Endothelial cell of umbilical vein (primary cell): ENCODE data around the gene HINT1. TPM values are rescaled to one million over a fixed set of nuclear protein-coding genes. Genes with fewer than 3 reads are reported as not detected.
"Not testable (repeated sequence)": the region's sequence is repeated elsewhere in the genome, so short reads cannot be mapped to it uniquely, and the experiment has no call there.

ENCODE experiments used
- BruUV-seq: library from RNA; stranded (reverse); fragments of 400-500 nt; replicated peaks from 2 replicates; lab custom pipeline; 2021; lab: Mats Ljungman, UMichigan
- CTCF ChIA-PET: fragments of 300-600, 350-600 bp; sonication (Branson Sonifier 250); formaldehyde crosslinking; loops from one replicate; lab custom pipeline; 2021; ENCODE audit warnings: antibody characterized with exemption, inconsistent platforms; lab: Charles Lee
- POLR2A ChIA-PET: fragments of 300-600, 350-600 bp; sonication (Branson Sonifier 250); formaldehyde crosslinking; loops from one replicate; lab custom pipeline; 2021; ENCODE audit warnings: antibody characterized with exemption, inconsistent platforms; lab: Charles Lee
- DNase-seq: peaks from one replicate; pipeline ENCODE4 v3.0.0-alpha.2; 2011; ENCODE audit warnings: low read depth, low spot score
- FAIRE-seq: peaks from 2 replicates; lab custom pipeline; 2011; peaks lifted over from hg19 to GRCh38; lab: Jason Lieb, UNC
- H2AFZ ChIP-seq: 2 replicates; pipeline ENCODE4 v1.6.0; 2012; ENCODE audit warnings: low read depth, low read length, control low read depth, inconsistent platforms
- H3K27ac ChIP-seq: 2 replicates; pipeline ENCODE4 v1.5.1; 2011; ENCODE audit warnings: low read depth, mild to moderate bottlenecking, control low read depth, low read length, moderate library complexity; ENCODE audit not compliant: insufficient read depth
- H3K27me3 ChIP-seq, 2 experiments: 2 replicates each; pipeline versions ENCODE4 v1.6.0 to v1.6.1; 2011; ENCODE audit warnings: low read length in 2 of 2, mixed read lengths in 1 of 2; ENCODE audit not compliant: control insufficient read depth in 2 of 2, insufficient read depth in 2 of 2
- H3K36me3 ChIP-seq, 2 experiments: 2 replicates in 1 of 2; 3 replicates in 1 of 2; pipeline ENCODE4 v1.5.1; 2011; ENCODE audit warnings: low read length in 2 of 2, mild to moderate bottlenecking in 1 of 2, moderate library complexity in 1 of 2; ENCODE audit not compliant: control insufficient read depth in 2 of 2, insufficient read depth in 2 of 2; ENCODE audit errors: extremely low read depth in 1 of 2
- H3K4me1 ChIP-seq: 3 replicates; pipeline ENCODE4 v1.5.1; 2011; ENCODE audit warnings: mild to moderate bottlenecking, low read length; ENCODE audit not compliant: control insufficient read depth, insufficient read depth; ENCODE audit errors: extremely low read depth
- H3K4me2 ChIP-seq: 2 replicates; pipeline ENCODE4 v1.6.1; 2011; ENCODE audit warnings: low read length, control low read depth, mixed read lengths; ENCODE audit not compliant: insufficient read depth
- H3K4me3 ChIP-seq, 3 experiments: fragments of 200-600 bp in 1 of 3; sonication (generic), shearing (Covaris generic) in 1 of 3; replicated peaks in 1 of 3; 2 replicates each; pipeline ENCODE4 v1.5.1; 2011 to 2016; ENCODE audit warnings: control low read depth in 3 of 3, low read length in 3 of 3, mild to moderate bottlenecking in 2 of 3, inconsistent platforms in 1 of 3, low read depth in 1 of 3, moderate library complexity in 1 of 3; ENCODE audit not compliant: insufficient read depth in 1 of 3
- H3K79me2 ChIP-seq: 2 replicates; pipeline ENCODE4 v1.6.0; 2012; ENCODE audit warnings: low read length, inconsistent platforms; ENCODE audit not compliant: control insufficient read depth, insufficient read depth
- H3K9ac ChIP-seq: replicated peaks from 2 replicates; pipeline ENCODE3; 2011; ENCODE audit warnings: low read length, control low read depth; ENCODE audit not compliant: insufficient read depth; ENCODE audit errors: extremely low read depth
- H3K9me1 ChIP-seq: replicated peaks from 3 replicates; pipeline ENCODE4 v1.6.0; 2011; ENCODE audit warnings: mild to moderate bottlenecking, low read length; ENCODE audit not compliant: control insufficient read depth, insufficient read depth; ENCODE audit errors: extremely low read depth
- H3K9me3 ChIP-seq: replicated peaks from 2 replicates; pipeline ENCODE4 v1.5.1; 2012; ENCODE audit warnings: low read length, inconsistent platforms; ENCODE audit not compliant: control insufficient read depth, insufficient read depth
- H4K20me1 ChIP-seq: replicated peaks from 2 replicates; pipeline ENCODE3; 2011; ENCODE audit warnings: mild to moderate bottlenecking, low read length; ENCODE audit not compliant: control insufficient read depth, insufficient read depth; ENCODE audit errors: extremely low read depth
- EZH2 ChIP-seq: IDR thresholded peaks from 2 replicates; pipeline ENCODE4 v1.6.1; 2012; ENCODE audit warnings: borderline replicate concordance, low read depth, mild to moderate bottlenecking, moderate library complexity, low read length, inconsistent platforms; ENCODE audit not compliant: severe bottlenecking
- FOS ChIP-seq: IDR thresholded peaks from 2 replicates; pipeline ENCODE4 v1.6.1; 2011; ENCODE audit warnings: mild to moderate bottlenecking, low read length, moderate library complexity, borderline replicate concordance; ENCODE audit not compliant: insufficient read depth
- GATA2 ChIP-seq: IDR thresholded peaks from 2 replicates; pipeline ENCODE4 v1.7.0; 2011; ENCODE audit warnings: low read depth, mild to moderate bottlenecking, moderate library complexity, mixed read lengths, low read length; ENCODE audit not compliant: insufficient read length, insufficient read depth
- JUN ChIP-seq: IDR thresholded peaks from 2 replicates; pipeline ENCODE4 v1.6.1; 2011; ENCODE audit warnings: borderline replicate concordance, low read depth; ENCODE audit not compliant: insufficient read length, insufficient read depth
- MYC ChIP-seq: IDR thresholded peaks from one replicate; pipeline ENCODE4 v1.6.1; 2011; ENCODE audit warnings: mild to moderate bottlenecking, low read depth, low read length
- POLR2A ChIP-seq: IDR thresholded peaks from 2 replicates; pipeline ENCODE4 v1.6.1; 2012; ENCODE audit warnings: low read depth, mild to moderate bottlenecking, control low read depth, low read length
- POLR2AphosphoS5 ChIP-seq: IDR thresholded peaks from 2 replicates; pipeline ENCODE4 v1.6.1; 2012; ENCODE audit warnings: low read depth, mild to moderate bottlenecking, control low read depth, low read length, moderate library complexity; ENCODE audit not compliant: insufficient read depth
- dilution Hi-C: fragments of 300-500 bp; cut with MboI; formaldehyde crosslinking; loops from one replicate; pipeline ENCODE4 v1.15.0; 2019; ENCODE audit warnings: low sequenced_read_pairs; ENCODE audit not compliant: extremely low pct_ligation_motif_present
- intact Hi-C: fragments of 100-400 bp; cut with micrococcal nuclease; formaldehyde crosslinking; loops from one replicate; pipeline ENCODE4 v1.10.0; 2022
- polyA plus RNA-seq, 4 experiments: library from polyadenylated mRNA; depleted of rRNA in 3 of 4; stranded (reverse) in 3 of 4; unstranded in 1 of 4; fragments of >200 nt; gene quantifications; 2 replicates each; pipeline versions ENCODE4 v1.2.1 to v1.2.3, GENCODE V29; 2011 to 2012; ENCODE audit warnings: missing spikeins in 1 of 4
- total RNA-seq: library from RNA; stranded (reverse); gene quantifications from 2 replicates; pipeline ENCODE4 v1.2.3, GENCODE V29; 2021
- TF ChIP-seq, protein P1 (sequence below), 2 donors: IDR thresholded peaks; 1 replicate in 1 of 2; 2 replicates in 1 of 2; pipeline ENCODE4 v1.5.1; 2011; ENCODE audit warnings: low read length in 2 of 2, mild to moderate bottlenecking in 2 of 2, moderate library complexity in 2 of 2, control low read depth in 1 of 2, inconsistent platforms in 1 of 2, low read depth in 1 of 2; ENCODE audit not compliant: insufficient read depth in 1 of 2; ENCODE audit errors: extremely low read depth in 1 of 2
- TF ChIP-seq, protein P2 (sequence below): IDR thresholded peaks from 2 replicates; pipeline ENCODE4 v1.6.1; 2011; ENCODE audit not compliant: insufficient read depth, insufficient read length

The HINT1 gene
- total and polyA plus RNA-seq, 2 donors (not counting 3 experiments of a cell fraction or from before 2014, with no cell fraction given): 221 to 423 TPM

DNA sequence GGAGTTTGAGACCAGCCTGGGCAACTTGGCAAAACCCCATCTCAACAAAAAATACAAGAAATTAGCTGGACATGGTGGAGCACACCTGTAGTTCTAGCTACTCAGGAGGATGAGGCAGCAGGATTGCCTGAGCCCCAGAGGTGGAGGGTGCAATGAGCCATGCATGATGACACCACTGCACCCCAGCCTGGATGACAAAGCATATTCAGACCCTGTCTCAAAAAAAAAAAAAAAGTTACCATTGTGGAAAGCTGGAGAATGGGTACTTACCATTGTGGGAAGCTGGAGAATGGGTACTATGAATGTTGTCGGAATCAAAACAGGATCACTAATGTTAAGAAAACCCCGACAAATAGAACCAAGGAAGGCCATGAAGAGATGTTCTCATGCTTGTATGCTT, 25.7 kb downstream of the HINT1 start:
- ChIA-PET POLR2A (no interaction called here), CTCF (no interaction called here)
- Histone ChIP-seq H3K9me3 (no peaks in the 10 kb centered on the region), H3K36me3 (no peaks in the 10 kb centered on the region), H3K4me3 (no peak overlapping the region), H3K27ac (no peak overlapping the region), H2AFZ (no peak overlapping the region), H3K27me3 (no peaks in the 10 kb centered on the region), H3K9ac (no peak overlapping the region), H3K4me2 (no peak overlapping the region), H3K79me2 (no peaks in the 10 kb centered on the region), H3K4me1 (no peaks in the 10 kb centered on the region), H4K20me1 (no peaks in the 10 kb centered on the region), H3K9me1 (no peaks in the 10 kb centered on the region)
- no peak for TF ChIP-seq POLR2AphosphoS5
- no peak for TF ChIP-seq GATA2
- TF ChIP-seq, protein P1, sequence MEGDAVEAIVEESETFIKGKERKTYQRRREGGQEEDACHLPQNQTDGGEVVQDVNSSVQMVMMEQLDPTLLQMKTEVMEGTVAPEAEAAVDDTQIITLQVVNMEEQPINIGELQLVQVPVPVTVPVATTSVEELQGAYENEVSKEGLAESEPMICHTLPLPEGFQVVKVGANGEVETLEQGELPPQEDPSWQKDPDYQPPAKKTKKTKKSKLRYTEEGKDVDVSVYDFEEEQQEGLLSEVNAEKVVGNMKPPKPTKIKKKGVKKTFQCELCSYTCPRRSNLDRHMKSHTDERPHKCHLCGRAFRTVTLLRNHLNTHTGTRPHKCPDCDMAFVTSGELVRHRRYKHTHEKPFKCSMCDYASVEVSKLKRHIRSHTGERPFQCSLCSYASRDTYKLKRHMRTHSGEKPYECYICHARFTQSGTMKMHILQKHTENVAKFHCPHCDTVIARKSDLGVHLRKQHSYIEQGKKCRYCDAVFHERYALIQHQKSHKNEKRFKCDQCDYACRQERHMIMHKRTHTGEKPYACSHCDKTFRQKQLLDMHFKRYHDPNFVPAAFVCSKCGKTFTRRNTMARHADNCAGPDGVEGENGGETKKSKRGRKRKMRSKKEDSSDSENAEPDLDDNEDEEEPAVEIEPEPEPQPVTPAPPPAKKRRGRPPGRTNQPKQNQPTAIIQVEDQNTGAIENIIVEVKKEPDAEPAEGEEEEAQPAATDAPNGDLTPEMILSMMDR (IDR thresholded peaks at IDR 0.05; ENCODE audit: extremely low read depth in 1 of 2, insufficient read depth in 1 of 2, low read depth in 1 of 2, low read length in 2 of 2): no peak
- no peak for TF ChIP-seq JUN
- no peak for TF ChIP-seq MYC
- no peak for TF ChIP-seq EZH2
- TF ChIP-seq FOS: no peak
- TF ChIP-seq, protein P2, sequence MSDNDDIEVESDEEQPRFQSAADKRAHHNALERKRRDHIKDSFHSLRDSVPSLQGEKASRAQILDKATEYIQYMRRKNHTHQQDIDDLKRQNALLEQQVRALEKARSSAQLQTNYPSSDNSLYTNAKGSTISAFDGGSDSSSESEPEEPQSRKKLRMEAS: no peak
- no peak for TF ChIP-seq POLR2A
- intact Hi-C loops (no loop called here), dilution Hi-C loops (no loop called here)
- no peak for DNase-seq
- FAIRE-seq: no peak
- BruUV-seq: no TSS peak

DNA sequence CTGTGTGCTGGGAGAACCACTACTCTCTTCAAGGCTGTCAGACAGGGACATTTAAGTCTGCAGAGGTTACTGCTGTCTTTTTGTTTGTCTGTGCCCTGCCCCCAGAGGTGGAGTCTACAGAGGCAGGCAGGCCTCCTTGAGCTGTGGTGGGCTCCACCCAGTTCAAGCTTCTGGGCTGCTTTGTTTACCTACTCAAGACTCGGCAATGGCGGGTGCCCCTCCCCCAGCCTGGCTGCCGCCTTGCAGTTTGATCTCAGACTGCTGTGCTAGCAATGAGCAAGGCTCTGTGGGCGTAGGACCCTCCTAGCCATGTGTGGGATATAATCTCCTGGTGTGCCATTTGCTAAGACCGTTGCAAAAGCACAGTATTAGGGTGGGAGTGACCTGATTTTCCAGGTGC, 26.6 kb downstream of the HINT1 start:
- H3K9ac ChIP-seq, H2AFZ ChIP-seq, dilution Hi-C loops, CTCF ChIA-PET, H3K79me2 ChIP-seq, H3K9me3 ChIP-seq, FAIRE-seq, intact Hi-C loops, BruUV-seq, H3K4me3 ChIP-seq, H4K20me1 ChIP-seq, H3K9me1 ChIP-seq, H3K4me2 ChIP-seq, H3K27ac ChIP-seq, DNase-seq, POLR2A ChIA-PET, H3K27me3 ChIP-seq, H3K36me3 ChIP-seq, H3K4me1 ChIP-seq: not testable (repeated sequence)

DNA sequence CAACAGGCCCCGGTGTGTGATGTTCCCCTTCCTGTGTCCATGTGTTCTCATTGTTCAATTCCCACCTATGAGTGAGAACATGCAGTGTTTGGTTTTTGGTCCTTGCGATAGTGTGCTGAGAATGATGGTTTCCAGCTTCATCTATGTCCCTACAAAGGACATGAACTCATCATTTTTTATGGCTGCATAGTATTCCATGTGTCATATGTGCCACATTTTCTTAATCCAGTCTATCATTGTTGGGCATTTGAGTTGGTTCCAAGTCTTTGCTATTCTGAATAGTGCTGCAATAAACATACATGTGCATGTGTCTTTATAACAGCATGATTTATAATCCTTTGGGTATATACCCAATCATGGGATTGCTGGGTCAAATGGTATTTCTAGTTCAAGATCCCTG, 32.0 kb downstream of the HINT1 start:
- H3K36me3 ChIP-seq, H3K4me3 ChIP-seq, FAIRE-seq, H2AFZ ChIP-seq, dilution Hi-C loops, H3K9ac ChIP-seq, CTCF ChIA-PET, H3K79me2 ChIP-seq, H3K4me2 ChIP-seq, H3K27ac ChIP-seq, H4K20me1 ChIP-seq, intact Hi-C loops, H3K9me3 ChIP-seq, POLR2A ChIA-PET, H3K27me3 ChIP-seq, BruUV-seq, H3K9me1 ChIP-seq, DNase-seq, H3K4me1 ChIP-seq: not testable (repeated sequence)
